Mucosa of descending colon (tissue), 3 donors: ENCODE data around the gene VWA2. TPM values are rescaled to one million over a fixed set of nuclear protein-coding genes. Genes with fewer than 3 reads are reported as not detected.

Experiments
- ATAC-seq: fragments of 200-7000 bp; cut with Tn5 transposase; one replicate; pipeline ENCODE4 v1.9.1; 2020; ENCODE audit warnings: mild to moderate bottlenecking, moderate library complexity
- DNase-seq, 3 donors: peaks; one replicate each; pipeline ENCODE4 v3.0.0-alpha.2; 2020
- H3K36me3 ChIP-seq: fragments of 200-600 bp; one replicate; pipeline ENCODE4 v1.8.0; 2021; ENCODE audit warnings: low read depth, mild to moderate bottlenecking
- H3K4me1 ChIP-seq: fragments of 200-600 bp; one replicate; pipeline ENCODE4 v1.8.0; 2021; ENCODE audit warnings: low read depth, mild to moderate bottlenecking
- H3K4me3 ChIP-seq: fragments of 200-600 bp; one replicate; pipeline ENCODE4 v1.8.0; 2021; ENCODE audit warnings: mild to moderate bottlenecking
- H3K9me3 ChIP-seq: fragments of 200-600 bp; one replicate; pipeline ENCODE4 v1.8.0; 2021; ENCODE audit warnings: mild to moderate bottlenecking
- intact Hi-C, 2 donors: fragments of 100-400 bp; cut with DNase I in 1 of 2; cut with micrococcal nuclease in 1 of 2; formaldehyde crosslinking; loops; one replicate each; pipeline versions ENCODE4 v1.11.0 to v1.11.1; 2022; cut with DNase I, micrococcal nuclease
- total RNA-seq, 3 donors: library from RNA; stranded (reverse); fragmentation: NEBNext Ultra II Directional in 2 of 3; extraction: Animal tissue kit (Norgen Biotek cat#: 25700) in 2 of 3; gene quantifications; one replicate each; pipeline versions ENCODE4 v1.2.1 to v1.2.4, GENCODE V29; 2021 to 2023
- TF ChIP-seq, protein P1 (sequence below): fragments of 200-600 bp; IDR thresholded peaks from one replicate; pipeline ENCODE4 v1.8.0; 2022; ENCODE audit warnings: antibody characterized with exemption, mild to moderate bottlenecking
- donor health status: DM: no; HTN: no; CAD: no; lungs with moderate emphysema.
- donor health status: DM: no; HTN: no; CAD: no.
- donor health status: DM: no; HTN: yes; CAD: no.

VWA2 gene
- total RNA-seq, 3 donors from 2014 or later: 0.47 to 3.2 (median 1.9) TPM

DNA sequence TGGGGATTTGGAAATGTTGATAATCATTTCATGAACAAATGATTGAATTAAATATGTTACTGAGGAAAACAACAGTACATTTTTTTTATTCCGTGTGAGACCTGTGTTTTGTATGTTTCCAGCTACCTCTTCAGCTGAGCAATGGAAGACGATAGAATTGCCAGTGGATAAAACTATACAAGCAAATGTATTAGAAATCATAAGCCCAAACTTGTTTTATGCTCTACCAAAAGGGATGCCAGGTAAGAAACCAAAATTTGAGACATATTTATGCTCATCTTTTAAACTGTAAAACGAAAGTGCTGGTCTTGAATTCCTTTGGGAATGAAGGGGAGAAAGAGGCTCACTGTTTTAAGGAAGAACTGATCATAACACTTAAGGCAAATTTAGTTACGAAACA, 17.8 kb upstream of the VWA2 start:
- no peak for DNase-seq
- H3K4me1 ChIP-seq: no peaks in the 10 kb centered on the region
- intact Hi-C loops: no loop called here

DNA sequence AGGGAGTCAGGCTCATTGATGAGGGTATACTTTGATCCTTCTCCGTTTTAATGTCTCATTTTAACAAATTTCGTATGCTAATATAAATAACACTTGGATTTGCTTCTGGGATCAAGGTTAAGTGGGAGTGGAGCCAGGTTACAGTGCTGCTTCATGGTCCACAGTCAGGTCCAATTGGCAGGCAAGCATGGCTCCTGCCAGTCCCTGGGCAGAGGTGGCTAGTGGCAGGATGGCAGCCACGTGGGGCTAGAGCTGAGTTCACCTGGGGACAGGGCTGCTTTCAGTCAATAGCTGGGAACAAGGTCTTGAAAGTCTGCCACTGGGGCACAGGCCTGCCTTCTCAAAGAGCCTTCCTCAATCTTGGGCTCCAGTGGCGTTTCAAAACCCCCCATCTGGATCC, 16.0 kb upstream of the VWA2 start:
- H3K36me3 ChIP-seq: no peaks in the 10 kb centered on the region
- H3K4me3 ChIP-seq: no peak overlapping the region
- ATAC-seq: no peak
- DNase-seq: no peak
- H3K9me3 ChIP-seq: no peaks in the 10 kb centered on the region
- no peaks in the 10 kb centered on the region for H3K4me1 ChIP-seq
- intact Hi-C loops: no loop called here
- TF ChIP-seq, protein P1, sequence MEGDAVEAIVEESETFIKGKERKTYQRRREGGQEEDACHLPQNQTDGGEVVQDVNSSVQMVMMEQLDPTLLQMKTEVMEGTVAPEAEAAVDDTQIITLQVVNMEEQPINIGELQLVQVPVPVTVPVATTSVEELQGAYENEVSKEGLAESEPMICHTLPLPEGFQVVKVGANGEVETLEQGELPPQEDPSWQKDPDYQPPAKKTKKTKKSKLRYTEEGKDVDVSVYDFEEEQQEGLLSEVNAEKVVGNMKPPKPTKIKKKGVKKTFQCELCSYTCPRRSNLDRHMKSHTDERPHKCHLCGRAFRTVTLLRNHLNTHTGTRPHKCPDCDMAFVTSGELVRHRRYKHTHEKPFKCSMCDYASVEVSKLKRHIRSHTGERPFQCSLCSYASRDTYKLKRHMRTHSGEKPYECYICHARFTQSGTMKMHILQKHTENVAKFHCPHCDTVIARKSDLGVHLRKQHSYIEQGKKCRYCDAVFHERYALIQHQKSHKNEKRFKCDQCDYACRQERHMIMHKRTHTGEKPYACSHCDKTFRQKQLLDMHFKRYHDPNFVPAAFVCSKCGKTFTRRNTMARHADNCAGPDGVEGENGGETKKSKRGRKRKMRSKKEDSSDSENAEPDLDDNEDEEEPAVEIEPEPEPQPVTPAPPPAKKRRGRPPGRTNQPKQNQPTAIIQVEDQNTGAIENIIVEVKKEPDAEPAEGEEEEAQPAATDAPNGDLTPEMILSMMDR: no peak

More for the DNA sequence above, 17.8 kb upstream of the VWA2 start:
- Histone ChIP-seq H3K4me3 (no peak overlapping the region), H3K9me3 (no peaks in the 10 kb centered on the region), H3K36me3 (no peaks in the 10 kb centered on the region)
- no peak for ATAC-seq
- TF ChIP-seq, protein P1: no peak

DNA sequence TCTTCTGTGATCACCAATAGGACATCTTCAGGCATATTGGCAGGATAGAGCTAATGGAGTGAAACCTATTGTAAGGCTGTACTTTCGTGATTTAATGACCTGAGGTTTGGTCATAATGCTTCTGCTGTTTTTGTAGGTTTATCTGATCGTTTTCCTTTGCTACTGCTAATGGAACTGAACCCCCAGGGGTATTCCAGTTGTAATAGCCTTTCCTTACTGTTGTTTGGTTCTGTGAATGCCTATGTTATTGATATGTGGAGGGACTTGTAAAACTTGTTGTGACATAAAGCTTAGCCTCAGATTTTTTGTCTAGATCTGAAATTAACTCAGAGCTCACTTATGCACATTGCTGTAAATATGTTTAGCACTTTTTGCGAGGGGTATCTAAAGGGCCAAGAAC, 10.9 kb upstream of the VWA2 start:
- no peak overlapping the region for H3K4me3 ChIP-seq
- H3K36me3 ChIP-seq: no peaks in the 10 kb centered on the region
- H3K4me1 ChIP-seq: no peaks in the 10 kb centered on the region
- no peak for ATAC-seq
- no peaks in the 10 kb centered on the region for H3K9me3 ChIP-seq
- DNase-seq: no peak
- TF ChIP-seq, protein P1: no peak
- intact Hi-C loops: no loop called here

DNA sequence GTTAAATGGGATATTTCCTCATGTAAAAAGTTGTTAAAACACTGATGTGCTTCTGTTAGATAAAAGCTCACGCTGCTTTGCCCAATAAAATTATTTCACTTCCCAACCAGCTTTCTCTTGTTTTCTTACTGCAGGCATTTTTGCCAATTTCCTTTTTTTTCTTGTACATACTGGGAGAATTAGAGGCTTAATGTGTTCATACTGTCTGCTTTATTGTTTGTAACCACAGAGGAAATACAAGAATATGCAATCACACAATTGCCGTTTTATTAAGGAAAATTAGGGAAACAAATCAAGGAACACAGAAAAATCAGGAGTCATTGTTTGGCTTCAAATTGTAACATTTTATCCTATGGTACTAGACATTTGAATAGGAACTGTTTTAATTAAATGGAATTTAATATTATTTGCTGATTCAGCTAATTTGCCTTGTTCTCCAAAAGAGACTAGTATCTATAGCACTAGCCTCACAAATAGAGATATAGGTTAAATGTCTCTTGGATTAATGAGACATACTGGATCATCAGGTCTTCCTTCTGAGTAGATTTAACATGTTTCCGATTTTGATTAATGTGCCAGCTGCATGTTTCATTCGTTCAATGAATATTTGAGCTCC, 6.4 kb upstream of the VWA2 start:
- TF ChIP-seq, protein P1: no peak
- intact Hi-C loops: no loop called here

DNA sequence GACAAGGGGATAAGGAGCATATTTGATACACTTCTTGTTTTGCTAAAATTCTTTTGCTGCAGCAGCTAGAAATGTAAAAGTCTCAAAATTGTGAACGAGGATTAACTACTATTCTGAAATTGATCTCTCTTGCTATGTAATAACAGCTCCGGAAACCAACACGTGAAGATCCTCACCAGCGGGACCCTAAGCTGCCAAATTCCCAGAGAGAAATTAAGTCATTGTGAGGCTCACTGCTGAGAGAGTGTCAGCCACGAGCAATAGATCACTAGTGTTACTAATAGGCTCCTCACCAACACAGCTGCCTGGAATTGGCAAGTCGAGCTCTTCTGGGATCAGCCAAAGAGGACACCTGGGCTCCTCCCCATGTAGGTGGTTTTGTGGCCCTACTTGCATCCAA, 5.6 kb upstream of the VWA2 start:
- TF ChIP-seq, protein P1: no peak
- no peak for ATAC-seq
- no peak overlapping the region for H3K4me3 ChIP-seq
- DNase-seq: no peak
- H3K4me1 ChIP-seq: peaks cover under 1% of the 10 kb centered on the region
- intact Hi-C loops: no loop called here
- H3K36me3 ChIP-seq: no peaks in the 10 kb centered on the region
- H3K9me3 ChIP-seq: no peaks in the 10 kb centered on the region

More for the DNA sequence above, 6.4 kb upstream of the VWA2 start:
- Histone ChIP-seq H3K4me1 (no peaks in the 10 kb centered on the region), H3K9me3 (no peaks in the 10 kb centered on the region), H3K36me3 (no peaks in the 10 kb centered on the region), H3K4me3 (no peak overlapping the region)
- ATAC-seq: no peak
- DNase-seq: no peak

DNA sequence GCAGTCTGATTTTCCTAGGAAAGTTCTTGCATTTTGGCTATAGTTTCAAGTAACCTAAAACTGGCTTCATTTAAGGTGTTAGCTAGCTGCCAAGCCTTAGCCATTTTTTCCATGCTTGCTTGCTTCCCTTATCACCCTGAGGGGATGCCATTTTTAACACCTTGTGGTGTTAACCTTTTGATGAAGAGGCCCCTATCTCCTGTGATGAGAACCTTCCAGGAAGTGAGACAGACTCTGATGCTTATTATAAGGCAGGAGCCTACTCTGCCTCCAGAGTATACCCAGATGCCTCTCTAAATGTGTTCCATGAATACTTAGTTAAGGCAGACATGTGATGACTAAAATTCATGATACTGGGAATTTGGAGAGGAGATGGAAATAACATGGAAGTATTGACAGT, 4.9 kb upstream of the VWA2 start:
- H3K4me3 ChIP-seq: no peak overlapping the region
- no peaks in the 10 kb centered on the region for H3K9me3 ChIP-seq
- TF ChIP-seq, protein P1: no peak
- no peak for DNase-seq
- intact Hi-C loops: no loop called here
- H3K36me3 ChIP-seq: no peaks in the 10 kb centered on the region
- no peak for ATAC-seq
- H3K4me1 ChIP-seq: peaks cover 7% of the 10 kb centered on the region
